H1 (cell line): ENCODE data around the gene PLVAP. TPM values are rescaled to one million over a fixed set of nuclear protein-coding genes. Genes with fewer than 3 reads are reported as not detected.

Source experiments
- CTCF ChIA-PET: fragments of 300-600 bp; sonication (Branson Sonifier 250); formaldehyde crosslinking; loops from one replicate; lab custom pipeline; 2021; ENCODE audit not compliant: partially characterized antibody; lab: Charles Lee
- POLR2A ChIA-PET: fragments of 300-600 bp; sonication (Branson Sonifier 250); formaldehyde crosslinking; loops from one replicate; lab custom pipeline; 2021; ENCODE audit warnings: inconsistent platforms; ENCODE audit not compliant: partially characterized antibody; lab: Charles Lee
- DNase-seq, 2 experiments: peaks; one replicate each; pipeline versions ENCODE4 v3.0.0 to v3.0.0-alpha.2; 2010 to 2022; ENCODE audit warnings: low spot score in 2 of 2, low read depth in 1 of 2, mixed read lengths in 1 of 2
- FAIRE-seq: peaks from 2 replicates; lab custom pipeline; 2011; peaks lifted over from hg19 to GRCh38; lab: Jason Lieb, UNC
- H2AFZ ChIP-seq: 2 replicates; pipeline ENCODE4 v1.8.1; 2012; ENCODE audit warnings: low read length, inconsistent platforms
- H2AK5ac ChIP-seq: 2 replicates; pipeline ENCODE4 v1.6.1; 2013; ENCODE audit warnings: low read depth, low read length
- H2BK120ac ChIP-seq: replicated peaks from 2 replicates; pipeline ENCODE3; 2013; ENCODE audit warnings: low read depth, low read length, inconsistent platforms
- H2BK12ac ChIP-seq: 2 replicates; pipeline ENCODE4 v1.6.1; 2013; ENCODE audit warnings: low read depth, low read length
- H2BK15ac ChIP-seq: 2 replicates; pipeline ENCODE4 v1.6.1; 2013; ENCODE audit warnings: low read length
- H2BK20ac ChIP-seq: 2 replicates; pipeline ENCODE4 v1.6.1; 2013; ENCODE audit warnings: low read length
- H2BK5ac ChIP-seq: 2 replicates; pipeline ENCODE4 v1.6.1; 2013; ENCODE audit warnings: low read depth, low read length
- H3K14ac ChIP-seq: 2 replicates; pipeline ENCODE4 v1.6.1; 2013; ENCODE audit warnings: inconsistent platforms; ENCODE audit not compliant: insufficient read length
- H3K18ac ChIP-seq: 2 replicates; pipeline ENCODE4 v1.6.1; 2013; ENCODE audit warnings: low read length; ENCODE audit errors: extremely low read depth
- H3K23ac ChIP-seq: 2 replicates; pipeline ENCODE4 v1.6.1; 2013; ENCODE audit warnings: inconsistent platforms; ENCODE audit not compliant: insufficient read length
- H3K23me2 ChIP-seq: 2 replicates; pipeline ENCODE4 v1.6.1; 2013; ENCODE audit warnings: low read depth, low read length
- H3K27ac ChIP-seq: 2 replicates; pipeline ENCODE4 v1.6.1; 2011; ENCODE audit warnings: low read depth, low read length, inconsistent platforms
- H3K27me3 ChIP-seq, 4 experiments: replicated peaks in 1 of 4; 1 replicate in 1 of 4; 2 replicates in 3 of 4; pipeline versions ENCODE4 v1.6.1 to v1.8.1; 2011 to 2013; ENCODE audit warnings: low read length in 3 of 4, mild to moderate bottlenecking in 3 of 4, inconsistent platforms in 2 of 4, mixed read lengths in 2 of 4, moderate library complexity in 1 of 4; ENCODE audit not compliant: control insufficient read depth in 3 of 4, insufficient read depth in 3 of 4; ENCODE audit errors: extremely low read depth in 1 of 4
- H3K36me3 ChIP-seq, 4 experiments: 2 replicates each; pipeline versions ENCODE4 v1.6.1 to v1.8.1; 2011 to 2013; ENCODE audit warnings: mild to moderate bottlenecking in 4 of 4, low read length in 3 of 4, moderate library complexity in 2 of 4, control low read depth in 1 of 4, inconsistent platforms in 1 of 4; ENCODE audit not compliant: insufficient read depth in 4 of 4, control insufficient read depth in 2 of 4
- H3K4ac ChIP-seq: replicated peaks from 2 replicates; pipeline ENCODE3; 2013; ENCODE audit warnings: low read length, low read depth, mixed read lengths, inconsistent platforms; ENCODE audit not compliant: insufficient read length
- H3K4me1 ChIP-seq, 4 experiments: replicated peaks in 1 of 4; 1 replicate in 1 of 4; 2 replicates in 3 of 4; pipeline versions ENCODE4 v1.6.1 to v1.8.1; 2011 to 2013; ENCODE audit warnings: low read length in 3 of 4, inconsistent platforms in 2 of 4, mixed read lengths in 1 of 4; ENCODE audit not compliant: insufficient read depth in 4 of 4, control insufficient read depth in 3 of 4
- H3K4me2 ChIP-seq, 2 experiments: 2 replicates each; pipeline versions ENCODE4 v1.6.1 to v1.8.1; 2011 to 2013; ENCODE audit warnings: low read depth in 2 of 2, low read length in 2 of 2, control low read depth in 1 of 2, inconsistent platforms in 1 of 2, mild to moderate bottlenecking in 1 of 2; ENCODE audit not compliant: insufficient read depth in 1 of 2
- H3K4me3 ChIP-seq, 4 experiments: fragments of 200-600, 300-600 bp in 1 of 4; sonication (generic), shearing (Covaris generic), sonication (Bioruptor Twin) in 1 of 4; 2 replicates each; pipeline versions ENCODE4 v1.5.1 to v1.8.1; 2011 to 2016; ENCODE audit warnings: low read length in 4 of 4, low read depth in 3 of 4, control low read depth in 2 of 4, inconsistent platforms in 2 of 4, mild to moderate bottlenecking in 2 of 4, mixed read lengths in 1 of 4, moderate library complexity in 1 of 4; ENCODE audit not compliant: insufficient read depth in 2 of 4; ENCODE audit errors: extremely low read depth in 1 of 4
- H3K56ac ChIP-seq: replicated peaks from 2 replicates; pipeline ENCODE3; 2013; ENCODE audit warnings: low read depth, mild to moderate bottlenecking, mixed read lengths, low read length, inconsistent platforms; ENCODE audit not compliant: insufficient read length
- H3K79me1 ChIP-seq: 2 replicates; pipeline ENCODE4 v1.6.1; 2013; ENCODE audit warnings: low read depth, low read length, control low read depth
- H3K79me2 ChIP-seq, 2 experiments: 2 replicates each; pipeline versions ENCODE4 v1.6.1 to v1.8.1; 2012 to 2013; ENCODE audit warnings: low read length in 2 of 2, mild to moderate bottlenecking in 2 of 2, inconsistent platforms in 1 of 2; ENCODE audit not compliant: insufficient read depth in 2 of 2, control insufficient read depth in 1 of 2
- H3K9ac ChIP-seq, 4 experiments: replicated peaks in 1 of 4; 1 replicate in 1 of 4; 2 replicates in 3 of 4; pipeline versions ENCODE4 v1.6.1 to v1.8.1; 2011 to 2013; ENCODE audit warnings: low read depth in 3 of 4, low read length in 3 of 4, control low read depth in 2 of 4, mild to moderate bottlenecking in 2 of 4, moderate library complexity in 2 of 4, inconsistent platforms in 1 of 4; ENCODE audit errors: extremely low read depth in 1 of 4
- H3K9me3 ChIP-seq, 2 experiments: 2 replicates each; pipeline versions ENCODE4 v1.6.1 to v1.8.1; 2012 to 2013; ENCODE audit warnings: mild to moderate bottlenecking in 2 of 2, moderate library complexity in 2 of 2, control low read depth in 1 of 2, inconsistent platforms in 1 of 2, low read depth in 1 of 2, low read length in 1 of 2, mixed read lengths in 1 of 2; ENCODE audit not compliant: insufficient read depth in 2 of 2
- H4K20me1 ChIP-seq, 2 experiments: replicated peaks in 1 of 2; 2 replicates each; pipeline versions ENCODE3 to v1.8.1; 2011 to 2013; ENCODE audit warnings: inconsistent platforms in 2 of 2, low read length in 2 of 2, mild to moderate bottlenecking in 1 of 2; ENCODE audit not compliant: insufficient read depth in 2 of 2, control insufficient read depth in 1 of 2
- H4K5ac ChIP-seq: 2 replicates; pipeline ENCODE4 v1.6.1; 2013; ENCODE audit warnings: low read length, low read depth, mixed read lengths, inconsistent platforms; ENCODE audit not compliant: insufficient read length
- H4K8ac ChIP-seq: 2 replicates; pipeline ENCODE4 v1.8.0; 2013; ENCODE audit warnings: mild to moderate bottlenecking, moderate library complexity, low read length, inconsistent platforms; ENCODE audit not compliant: insufficient read depth; ENCODE audit errors: extremely low read depth
- H4K91ac ChIP-seq: replicated peaks from 2 replicates; pipeline ENCODE3; 2013; ENCODE audit warnings: low read length, mixed read lengths, inconsistent platforms; ENCODE audit not compliant: insufficient read length
- CHD1 ChIP-seq: IDR thresholded peaks from 2 replicates; pipeline ENCODE4 v1.6.1; 2012; ENCODE audit warnings: low read depth, low read length, improper control_type of control experiment
- JUN ChIP-seq: IDR thresholded peaks from 2 replicates; pipeline ENCODE4 v1.6.1; 2011; ENCODE audit warnings: low read depth, mild to moderate bottlenecking, improper control_type of control experiment, low read length
- JUND ChIP-seq: IDR thresholded peaks from 2 replicates; pipeline ENCODE4 v1.6.1; 2011; ENCODE audit warnings: mild to moderate bottlenecking, improper control_type of control experiment, low read length
- KDM1A ChIP-seq: fragments of 200-600, 300-600 bp; sonication (generic); IDR thresholded peaks from 2 replicates; pipeline ENCODE4 v1.7.1; 2016; ENCODE audit warnings: mild to moderate bottlenecking, low read length, borderline replicate concordance
- NRF1 ChIP-seq: IDR thresholded peaks from 2 replicates; pipeline ENCODE4 v1.6.1; 2011; ENCODE audit warnings: mild to moderate bottlenecking, low read depth, low read length, improper control_type of control experiment
- POLR2AphosphoS5 ChIP-seq: IDR thresholded peaks from 2 replicates; pipeline ENCODE4 v1.6.1; 2011; ENCODE audit warnings: low read depth, low read length
- RNF2 ChIP-seq: fragments of 200-900, 300-1000 bp; sonication (generic); IDR thresholded peaks from 2 replicates; pipeline ENCODE4 v1.7.1; 2016; ENCODE audit warnings: borderline replicate concordance, low read depth, mild to moderate bottlenecking, antibody characterized with exemption, low read length; ENCODE audit not compliant: poor library complexity, severe bottlenecking; ENCODE audit errors: missing control alignments
- SAP30 ChIP-seq: fragments of 300-600 bp; sonication (generic); IDR thresholded peaks from 2 replicates; pipeline ENCODE4 v1.7.1; 2012; ENCODE audit warnings: low read length, moderate library complexity, mild to moderate bottlenecking, inconsistent platforms; ENCODE audit not compliant: insufficient read depth, insufficient replicate concordance
- SIRT6 ChIP-seq: IDR thresholded peaks from one replicate; pipeline ENCODE4 v1.7.1; 2012; ENCODE audit warnings: low read length, inconsistent platforms
- USF2 ChIP-seq: IDR thresholded peaks from 2 replicates; pipeline ENCODE4 v1.6.1; 2011; ENCODE audit warnings: low read length, improper control_type of control experiment
- WGBS, 2 experiments: shearing (Covaris generic) in 1 of 2; methylation state at CpG; one replicate each; pipeline versions ENCODE4 v1.1.6 to v1.1.7; 2013 to 2015; ENCODE audit warnings: low lambda C conversion rate in 2 of 2, mixed read lengths in 2 of 2, inconsistent platforms in 1 of 2, low coverage in 1 of 2, missing lambda C conversion rate in 1 of 2; ENCODE audit not compliant: insufficient replicate concordance in 2 of 2, insufficient coverage in 1 of 2, insufficient read length in 1 of 2; ENCODE audit errors: extremely low coverage in 1 of 2, missing lambda C conversion rate in 1 of 2; 5-methylcytosine and 5-hydroxymethylcytosine counted together
- polyA plus RNA-seq, 7 experiments: library from polyadenylated mRNA; depleted of rRNA in 3 of 7; stranded (reverse) in 5 of 7; unstranded in 2 of 7; fragments of >200 nt in 5 of 7; fragments of 200-250 nt in 2 of 7; gene quantifications; 1 replicate in 5 of 7; 2 replicates in 1 of 7; 4 replicates in 1 of 7; pipeline versions ENCODE4 v1.2.1 to v1.2.3, GENCODE V29; 2011 to 2013; ENCODE audit warnings: missing spikeins in 2 of 7, mixed read lengths in 2 of 7
- total RNA-seq: library from RNA; stranded (reverse); fragmentation: NEBNext Ultra II Directional; extraction: Animal tissue kit (Norgen Biotek cat#: 25700); gene quantifications from 2 replicates; pipeline ENCODE4 v1.2.1, GENCODE V29; 2021

Gene PLVAP
- total and polyA plus RNA-seq, 2 of the 8 experiments (the other 6 are each of a cell fraction or from before 2014, with no cell fraction given), result 0.32 TPM; not detected in 1

- Histone ChIP-seq H3K23me2 (peaks cover 15% of the 10 kb centered on the region), H3K4me2 (no peak overlapping the region), H3K36me3 (peaks cover 0 to 3% (median 0%) of the 10 kb centered on the region in 4 experiments; a peak in 1 of 8 replicates), H2BK5ac (no peak overlapping the region), H3K56ac (no peak overlapping the region), H3K9me3 (no peaks in the 10 kb centered on the region), H2AK5ac (no peak overlapping the region), H3K4me3 (no peak overlapping the region), H4K20me1 (peaks cover 0 to 14% of the 10 kb centered on the region in 2 experiments), H3K79me2 (no peaks in the 10 kb centered on the region), H3K9ac (no peak overlapping the region), H4K91ac (no peak overlapping the region), H3K79me1 (0 out of 2 replicates have a peak, but pooled peaks cover 2% of the 10 kb centered on the region), H2AFZ (no peak overlapping the region), H4K5ac (no peak overlapping the region), H3K4me1 (peaks cover 0 to 34% (median 24%) of the 10 kb centered on the region in 4 experiments; a peak in 6 of 7 replicates), H3K27me3 (no peaks in the 10 kb centered on the region; a peak in 1 of 7 replicates), H3K23ac (no peak overlapping the region), H2BK120ac (no peak overlapping the region), H3K4ac (no peak overlapping the region), H3K27ac (no peak overlapping the region), H4K8ac (0 out of 2 replicates have a peak overlapping the region, but pooled peaks have one; percentile 46), H2BK12ac (no peak overlapping the region), H2BK15ac (no peak overlapping the region), H2BK20ac (no peak overlapping the region), H3K14ac (no peak overlapping the region), H3K18ac (no peak overlapping the region)
- ChIA-PET POLR2A (interaction anchor here (2.1 to 17.1 kb wide), 2 partner anchors 10 to 20 kb away, joined by 4 to 329 read pairs; partner anchors contain the start of genes ABHD8, DDA1 and MRPL34), CTCF (interaction anchor here (1.2 to 2.3 kb wide), 3 partner anchors 9 to 49 kb away, joined by 3 to 6 read pairs (median 5); partner anchors contain the start of gene MRPL34)
- no peak for DNase-seq
- 83% methylated on average over 13 of the region's 13 CpGs; no CpG with 5 or more reads in 1 of the 2 experiments for WGBS, 2 experiments
- no peak for FAIRE-seq
- no peak for TF ChIP-seq JUN
- TF ChIP-seq POLR2AphosphoS5, result no peak
- no peak for TF ChIP-seq USF2
- no peak for TF ChIP-seq SIRT6
- TF ChIP-seq JUND, result no peak
- no peak for TF ChIP-seq CHD1
- no peak for TF ChIP-seq KDM1A
- TF ChIP-seq SAP30, result no peak
- no peak for TF ChIP-seq RNF2
- TF ChIP-seq NRF1, result no peak
Observed at GRCh38 chr19:17331045-17331558, 46.0 kb downstream of the PLVAP start.
